Neutrophil (primary cell): ENCODE data around the gene LLGL1.

Experiments
- H3K27ac ChIP-seq: fragments of 200-600 bp; sonication (generic); 2 replicates; pipeline ENCODE4 v1.5.1; 2016; ENCODE audit warnings: mild to moderate bottlenecking, moderate library complexity
- H3K27me3 ChIP-seq: fragments of 200-600 bp; sonication (generic); 2 replicates; pipeline ENCODE4 v1.6.0; 2016; ENCODE audit warnings: mild to moderate bottlenecking
- H3K36me3 ChIP-seq: fragments of 200-600 bp; sonication (generic); 2 replicates; pipeline ENCODE4 v1.5.1; 2017
- H3K4me1 ChIP-seq, 2 experiments: fragments of 200-600 bp in 1 of 2; sonication (generic) in 1 of 2; 1 replicate in 1 of 2; 2 replicates in 1 of 2; pipeline versions ENCODE4 v1.5.1 to v1.6.1; 2013 to 2016; ENCODE audit warnings: low read depth in 1 of 2, low read length in 1 of 2, mild to moderate bottlenecking in 1 of 2, moderate library complexity in 1 of 2; ENCODE audit not compliant: control insufficient read depth in 1 of 2, insufficient read depth in 1 of 2
- H3K4me3 ChIP-seq, 2 experiments: fragments of 200-600 bp in 1 of 2; sonication (generic) in 1 of 2; 1 replicate in 1 of 2; 2 replicates in 1 of 2; pipeline ENCODE4 v1.5.1; 2013 to 2016; ENCODE audit warnings: low read depth in 1 of 2, low read length in 1 of 2, mild to moderate bottlenecking in 1 of 2, moderate library complexity in 1 of 2
- H3K9me3 ChIP-seq: fragments of 200-600 bp; sonication (generic); 2 replicates; pipeline ENCODE4 v1.5.1; 2016
- CTCF ChIP-seq: fragments of 200-600 bp; sonication (generic); IDR thresholded peaks from 2 replicates; pipeline ENCODE4 v1.5.1; 2016; ENCODE audit warnings: antibody characterized with exemption

The LLGL1 gene

GRCh38 chr17:18225121-18225641, at the start of gene LLGL1:
TSS of gene LLGL1 (plus strand) at chr17:18225635. CDS start at chr17:18225683, 48 bp downstream.
- H3K9me3 ChIP-seq = no peaks in the 10 kb centered on the region
- peaks cover 11 to 13% of the 10 kb centered on the region in 2 experiments for H3K4me1 ChIP-seq
- peak within 1 kb of the TSS; percentile 25 for H3K27ac ChIP-seq
- H3K27me3 ChIP-seq = peaks cover 13% of the 10 kb centered on the region
- no peak for TF ChIP-seq CTCF
- peak within 1 kb of the TSS; percentile 60 to 63 for H3K4me3 ChIP-seq
- H3K36me3 ChIP-seq = no peaks in the 10 kb centered on the region

- H3K36me3 ChIP-seq = no peaks in the 10 kb centered on the region
- no peaks in the 10 kb centered on the region for H3K9me3 ChIP-seq
- H3K4me3 ChIP-seq = no peak overlapping the region
- H3K27me3 ChIP-seq = no peaks in the 10 kb centered on the region
- H3K4me1 ChIP-seq = peaks cover 6 to 10% of the 10 kb centered on the region in 2 experiments
- TF ChIP-seq CTCF = no peak
- peak overlapping the region; percentile 60 for H3K27ac ChIP-seq
Measured at GRCh38 chr17:18176176-18176575, 49.3 kb upstream of the LLGL1 start.

GRCh38 chr17:18177133-18177532, 48.3 kb upstream of the LLGL1 start:
- Histone ChIP-seq H3K36me3 (no peaks in the 10 kb centered on the region), H3K4me3 (no peak overlapping the region), H3K27ac (no peak overlapping the region), H3K4me1 (peaks cover 10 to 14% of the 10 kb centered on the region in 2 experiments), H3K27me3 (no peaks in the 10 kb centered on the region), H3K9me3 (no peaks in the 10 kb centered on the region)
- no peak for TF ChIP-seq CTCF

- no peak overlapping the region for H3K27ac ChIP-seq
- H3K9me3 ChIP-seq = no peaks in the 10 kb centered on the region
- H3K4me1 ChIP-seq = peaks cover 16 to 20% of the 10 kb centered on the region in 2 experiments
- H3K4me3 ChIP-seq = no peak overlapping the region
- H3K36me3 ChIP-seq = no peaks in the 10 kb centered on the region
- H3K27me3 ChIP-seq = no peaks in the 10 kb centered on the region
- TF ChIP-seq CTCF = no peak
Measured at GRCh38 chr17:18177722-18178121, 47.7 kb upstream of the LLGL1 start.

DNA sequence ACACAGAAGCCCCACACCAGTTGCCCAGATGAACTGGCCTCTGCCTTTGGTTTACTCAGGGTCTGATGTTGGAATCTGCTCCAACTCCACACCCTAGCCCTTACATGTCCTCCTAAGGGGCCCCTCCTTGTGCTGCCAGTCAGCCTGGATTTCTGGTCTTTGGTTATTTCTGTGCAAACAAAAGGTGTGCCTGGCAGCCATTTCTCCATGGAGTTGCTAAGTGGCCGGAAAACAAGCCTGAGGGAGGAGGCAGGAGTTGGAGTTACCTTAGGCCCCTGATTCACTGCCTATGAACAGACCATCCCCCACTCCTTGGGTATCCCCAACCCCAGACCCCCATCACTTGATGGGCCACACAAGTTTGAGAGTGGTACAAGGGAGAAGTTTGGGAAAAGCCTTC, 46.2 kb upstream of the LLGL1 start:
- Histone ChIP-seq H3K27ac (no peak overlapping the region), H3K4me1 (peaks cover 16 to 20% of the 10 kb centered on the region in 2 experiments), H3K4me3 (no peak overlapping the region), H3K36me3 (no peaks in the 10 kb centered on the region), H3K9me3 (no peaks in the 10 kb centered on the region), H3K27me3 (no peaks in the 10 kb centered on the region)
- TF ChIP-seq CTCF = no peak
